LNCAP (cell line): ENCODE measurements around the gene BCAS3.

Experiments used
- TF ChIP-seq, protein P1 (sequence below): fragments of 450-650 bp; IDR thresholded peaks from 2 replicates; pipeline ENCODE4 v1.5.1; 2017; ENCODE audit warnings: mild to moderate bottlenecking

Gene BCAS3

DNA sequence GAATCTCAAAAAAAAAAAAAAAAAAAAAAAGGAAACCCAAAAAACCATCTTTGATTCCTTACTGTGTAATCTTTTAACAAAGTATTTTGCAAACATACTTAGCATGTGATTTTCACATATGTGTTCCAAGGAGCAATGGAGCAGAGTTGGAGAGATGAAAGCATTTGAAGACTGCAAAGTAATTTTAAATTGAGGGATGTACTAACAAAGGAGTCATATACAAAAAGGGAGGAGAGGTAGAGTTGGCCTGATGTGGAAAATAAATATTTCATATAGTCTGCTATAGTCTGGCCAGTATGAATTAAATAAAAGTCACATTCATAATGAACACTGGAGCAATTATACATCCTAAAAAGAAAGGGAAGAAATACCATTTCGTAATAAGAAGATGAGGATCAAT lies 456.2 kb downstream of the BCAS3 start:
- TF ChIP-seq, protein P1, sequence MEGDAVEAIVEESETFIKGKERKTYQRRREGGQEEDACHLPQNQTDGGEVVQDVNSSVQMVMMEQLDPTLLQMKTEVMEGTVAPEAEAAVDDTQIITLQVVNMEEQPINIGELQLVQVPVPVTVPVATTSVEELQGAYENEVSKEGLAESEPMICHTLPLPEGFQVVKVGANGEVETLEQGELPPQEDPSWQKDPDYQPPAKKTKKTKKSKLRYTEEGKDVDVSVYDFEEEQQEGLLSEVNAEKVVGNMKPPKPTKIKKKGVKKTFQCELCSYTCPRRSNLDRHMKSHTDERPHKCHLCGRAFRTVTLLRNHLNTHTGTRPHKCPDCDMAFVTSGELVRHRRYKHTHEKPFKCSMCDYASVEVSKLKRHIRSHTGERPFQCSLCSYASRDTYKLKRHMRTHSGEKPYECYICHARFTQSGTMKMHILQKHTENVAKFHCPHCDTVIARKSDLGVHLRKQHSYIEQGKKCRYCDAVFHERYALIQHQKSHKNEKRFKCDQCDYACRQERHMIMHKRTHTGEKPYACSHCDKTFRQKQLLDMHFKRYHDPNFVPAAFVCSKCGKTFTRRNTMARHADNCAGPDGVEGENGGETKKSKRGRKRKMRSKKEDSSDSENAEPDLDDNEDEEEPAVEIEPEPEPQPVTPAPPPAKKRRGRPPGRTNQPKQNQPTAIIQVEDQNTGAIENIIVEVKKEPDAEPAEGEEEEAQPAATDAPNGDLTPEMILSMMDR: no peak

- TF ChIP-seq, protein P1: no peak
These were observed 457.0 kb downstream of the BCAS3 start for GRCh38 chr17:61134551-61135235.

- TF ChIP-seq, protein P1: no peak
These were observed 458.1 kb downstream of the BCAS3 start for GRCh38 chr17:61135782-61136181.

GRCh38 chr17:61136296-61136695 lies 458.6 kb downstream of the BCAS3 start:
- TF ChIP-seq, protein P1: no peak

- TF ChIP-seq, protein P1: no peak
These were observed 461.6 kb downstream of the BCAS3 start for GRCh38 chr17:61139219-61139618.

GRCh38 chr17:61140081-61140786 lies 462.6 kb downstream of the BCAS3 start:
- TF ChIP-seq, protein P1: no peak

DNA sequence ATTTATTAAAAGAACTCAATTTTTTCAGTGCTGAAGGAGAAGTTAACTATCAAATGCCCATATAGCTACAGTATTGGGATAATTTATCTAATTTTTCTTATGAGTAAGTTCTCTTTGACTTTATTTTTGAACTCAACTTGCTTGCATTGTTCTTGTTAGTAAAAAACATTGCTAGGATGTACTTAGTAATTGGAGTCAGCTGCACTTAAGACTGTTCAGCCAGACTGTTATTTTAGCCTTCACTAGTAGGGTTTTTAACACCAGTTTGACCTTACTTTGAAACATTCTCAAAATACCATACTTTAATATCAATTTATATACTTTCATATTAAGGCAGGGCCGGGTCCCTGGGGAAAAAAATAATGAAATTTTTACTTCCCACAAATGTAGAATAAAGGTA lies 465.4 kb downstream of the BCAS3 start:
- TF ChIP-seq, protein P1: no peak
